GM12892 (cell line): Measurements from ENCODE around the gene PHC2.

ENCODE experiments used
- POLR2A ChIP-seq: IDR thresholded peaks from 2 replicates; pipeline ENCODE4 v1.6.1; 2011; ENCODE audit warnings: low read depth, low read length, control low read depth
- POLR2AphosphoS5 ChIP-seq: IDR thresholded peaks from 2 replicates; pipeline ENCODE4 v1.6.1; 2011; ENCODE audit warnings: low read depth, low read length, control low read depth
- TAF1 ChIP-seq: IDR thresholded peaks from 2 replicates; pipeline ENCODE4 v1.6.1; 2011; ENCODE audit warnings: low read depth, mild to moderate bottlenecking, control low read depth, low read length, borderline replicate concordance

GRCh38 chr1:33382661-33383415, 48.1 kb downstream of the PHC2 start:
- TF ChIP-seq POLR2A (no peak), POLR2AphosphoS5 (no peak), TAF1 (no peak)
